OCI-LY3 (cell line): ENCODE measurements around the gene MAGI2.

Experiments used
- H2AFZ ChIP-seq: fragments of 200-600, 300-600 bp; shearing (Covaris generic); 2 replicates; pipeline ENCODE4 v1.6.0; 2014; ENCODE audit warnings: antibody characterized with exemption, low read depth, low read length
- H3K27ac ChIP-seq: fragments of 200-600, 300-600 bp; sonication (generic); 2 replicates; pipeline ENCODE4 v1.5.1; 2014; ENCODE audit warnings: mild to moderate bottlenecking, low read length, moderate library complexity, mixed read lengths
- H3K27me3 ChIP-seq: fragments of 200-600, 300-600 bp; sonication (generic); 2 replicates; pipeline ENCODE4 v1.6.1; 2014; ENCODE audit warnings: low read depth, low read length, mixed read lengths
- H3K36me3 ChIP-seq: fragments of 200-600, 300-600 bp; sonication (generic); replicated peaks from 2 replicates; pipeline ENCODE3; 2014; ENCODE audit warnings: low read depth, low read length, mixed read lengths
- H3K4me1 ChIP-seq: fragments of 300-600, 200-600 bp; sonication (generic); 2 replicates; pipeline ENCODE4 v1.6.1; 2014; ENCODE audit warnings: low read length, mixed read lengths
- H3K4me2 ChIP-seq: fragments of 200-600, 300-600 bp; sonication (generic); 2 replicates; pipeline ENCODE4 v1.6.1; 2014; ENCODE audit warnings: low read length, mixed read lengths
- H3K4me3 ChIP-seq: fragments of 300-600, 200-600 bp; sonication (generic); 2 replicates; pipeline ENCODE4 v1.5.1; 2014; ENCODE audit warnings: antibody characterized with exemption, mild to moderate bottlenecking, low read length, moderate library complexity
- H3K79me2 ChIP-seq: fragments of 300-600, 200-600 bp; shearing (Covaris generic); 2 replicates; pipeline ENCODE4 v1.6.1; 2014; ENCODE audit warnings: mild to moderate bottlenecking, low read length, mixed read lengths
- H3K9ac ChIP-seq: fragments of 300-600, 200-600 bp; shearing (Covaris generic); 2 replicates; pipeline ENCODE4 v1.6.0; 2014; ENCODE audit warnings: mild to moderate bottlenecking, low read length, moderate library complexity
- H3K9me3 ChIP-seq: fragments of 200-600, 300-600 bp; shearing (Covaris generic); 2 replicates; pipeline ENCODE4 v1.6.1; 2014; ENCODE audit warnings: low read length, mixed read lengths; ENCODE audit not compliant: insufficient read depth
- H4K20me1 ChIP-seq: fragments of 200-600, 300-600 bp; sonication (generic); 2 replicates; pipeline ENCODE4 v1.6.1; 2016; ENCODE audit warnings: low read length, mixed read lengths; ENCODE audit not compliant: insufficient read depth
- EZH2phosphoT487 ChIP-seq: fragments of 200-600 bp; shearing (Covaris generic); IDR thresholded peaks from 2 replicates; pipeline ENCODE4 v1.6.1; 2018; ENCODE audit warnings: antibody characterized with exemption, mixed run types, low read depth
- TF ChIP-seq, protein P1 (sequence below): fragments of 200-600, 300-600 bp; sonication (generic); IDR thresholded peaks from 2 replicates; pipeline ENCODE4 v1.5.1; 2014; ENCODE audit warnings: antibody characterized with exemption, low read length, low read depth

Gene MAGI2

DNA sequence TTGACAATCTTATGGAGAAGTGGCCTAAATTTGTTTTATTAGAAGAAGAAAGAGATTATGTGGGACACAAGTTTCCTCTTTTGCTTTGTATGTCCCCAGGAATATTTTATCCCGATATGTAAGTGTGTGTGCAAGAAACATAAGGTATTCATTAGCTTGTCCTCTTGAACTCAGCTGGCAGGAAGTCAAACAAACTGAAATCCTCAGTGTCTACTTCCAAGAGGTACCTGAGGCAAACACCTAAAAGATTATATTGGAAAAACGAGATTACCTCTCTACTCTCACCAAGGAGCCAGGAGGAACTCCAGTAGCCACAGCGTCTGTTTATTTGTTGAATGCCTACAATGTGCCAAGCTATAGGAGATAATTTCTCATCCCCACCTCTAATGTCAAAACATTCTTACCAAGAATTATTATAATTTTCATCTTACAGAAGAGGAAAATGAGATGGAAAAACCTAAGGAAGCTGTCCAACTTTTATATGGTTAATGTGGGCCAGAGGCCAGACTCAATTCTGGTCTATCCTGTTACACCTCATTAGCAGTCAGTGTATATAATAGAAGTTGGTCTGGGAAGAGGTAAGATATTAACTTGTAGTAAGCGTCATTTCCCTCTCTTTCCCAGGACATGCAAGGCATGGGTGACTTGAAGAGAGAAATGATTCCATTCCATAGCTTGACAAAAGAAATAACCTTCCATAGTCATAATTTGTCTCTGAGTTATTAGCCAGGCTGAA lies 692.7 kb downstream of the MAGI2 start:
- Histone ChIP-seq H3K79me2 (no peaks in the 10 kb centered on the region), H3K27ac (no peak overlapping the region), H3K9me3 (no peaks in the 10 kb centered on the region), H2AFZ (no peak overlapping the region), H3K4me1 (no peaks in the 10 kb centered on the region), H3K9ac (no peak overlapping the region), H3K4me3 (no peak overlapping the region), H4K20me1 (no peaks in the 10 kb centered on the region), H3K27me3 (peaks cover 9% of the 10 kb centered on the region; the same call in 1 of the 2 replicates), H3K4me2 (no peak overlapping the region), H3K36me3 (no peaks in the 10 kb centered on the region)
- no peak for TF ChIP-seq EZH2phosphoT487
- TF ChIP-seq, protein P1, sequence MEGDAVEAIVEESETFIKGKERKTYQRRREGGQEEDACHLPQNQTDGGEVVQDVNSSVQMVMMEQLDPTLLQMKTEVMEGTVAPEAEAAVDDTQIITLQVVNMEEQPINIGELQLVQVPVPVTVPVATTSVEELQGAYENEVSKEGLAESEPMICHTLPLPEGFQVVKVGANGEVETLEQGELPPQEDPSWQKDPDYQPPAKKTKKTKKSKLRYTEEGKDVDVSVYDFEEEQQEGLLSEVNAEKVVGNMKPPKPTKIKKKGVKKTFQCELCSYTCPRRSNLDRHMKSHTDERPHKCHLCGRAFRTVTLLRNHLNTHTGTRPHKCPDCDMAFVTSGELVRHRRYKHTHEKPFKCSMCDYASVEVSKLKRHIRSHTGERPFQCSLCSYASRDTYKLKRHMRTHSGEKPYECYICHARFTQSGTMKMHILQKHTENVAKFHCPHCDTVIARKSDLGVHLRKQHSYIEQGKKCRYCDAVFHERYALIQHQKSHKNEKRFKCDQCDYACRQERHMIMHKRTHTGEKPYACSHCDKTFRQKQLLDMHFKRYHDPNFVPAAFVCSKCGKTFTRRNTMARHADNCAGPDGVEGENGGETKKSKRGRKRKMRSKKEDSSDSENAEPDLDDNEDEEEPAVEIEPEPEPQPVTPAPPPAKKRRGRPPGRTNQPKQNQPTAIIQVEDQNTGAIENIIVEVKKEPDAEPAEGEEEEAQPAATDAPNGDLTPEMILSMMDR = no peak

DNA sequence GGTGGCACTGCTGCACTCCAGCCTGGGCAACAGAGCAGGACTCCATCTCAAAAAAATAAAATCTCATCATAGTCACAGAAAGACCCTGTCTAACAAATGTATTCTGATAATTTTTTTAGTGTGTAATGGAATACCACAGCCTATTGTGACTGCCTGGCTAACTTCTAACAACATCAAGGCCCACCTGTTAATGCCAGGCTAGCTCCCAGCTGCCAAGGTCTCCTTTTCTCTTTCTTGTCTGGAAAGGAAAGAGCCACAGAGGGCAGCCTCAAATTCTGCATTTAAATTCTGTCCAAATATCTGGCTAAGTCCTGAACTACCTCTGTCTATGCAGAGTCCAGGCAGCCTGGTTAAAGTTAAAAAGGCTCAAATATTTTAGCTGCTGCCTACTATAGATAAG lies 700.9 kb downstream of the MAGI2 start:
- Histone ChIP-seq H3K79me2 (no peaks in the 10 kb centered on the region), H3K36me3 (no peaks in the 10 kb centered on the region), H2AFZ (no peak overlapping the region), H3K9me3 (no peaks in the 10 kb centered on the region), H3K4me1 (no peaks in the 10 kb centered on the region), H4K20me1 (no peaks in the 10 kb centered on the region), H3K4me2 (no peak overlapping the region), H3K9ac (no peak overlapping the region), H3K4me3 (no peak overlapping the region), H3K27ac (no peak overlapping the region), H3K27me3 (no peaks in the 10 kb centered on the region)
- TF ChIP-seq, protein P1 = no peak
- TF ChIP-seq EZH2phosphoT487 = no peak

DNA sequence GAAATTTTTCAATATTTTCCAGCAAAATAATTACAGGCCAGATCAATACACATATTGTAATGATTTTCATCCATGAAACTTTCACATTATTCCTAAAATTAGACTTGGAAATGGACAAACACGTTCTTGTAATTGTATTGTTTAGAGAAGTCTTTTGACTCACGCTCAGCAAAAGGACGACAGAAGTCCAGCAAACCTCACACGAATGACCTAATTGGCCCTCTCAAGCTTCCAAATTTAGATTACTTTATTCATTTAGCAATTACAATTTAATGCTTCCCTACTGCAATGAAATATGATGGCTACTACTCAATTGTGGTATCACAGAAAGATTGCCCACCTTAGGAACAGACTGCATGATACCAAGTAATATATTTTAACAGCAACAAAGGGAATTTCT lies 702.2 kb downstream of the MAGI2 start:
- H3K27ac ChIP-seq = no peak overlapping the region
- H4K20me1 ChIP-seq = no peaks in the 10 kb centered on the region
- no peak overlapping the region for H3K4me2 ChIP-seq
- H3K79me2 ChIP-seq = no peaks in the 10 kb centered on the region
- no peaks in the 10 kb centered on the region for H3K36me3 ChIP-seq
- no peak overlapping the region for H3K4me3 ChIP-seq
- no peaks in the 10 kb centered on the region for H3K4me1 ChIP-seq
- no peaks in the 10 kb centered on the region for H3K27me3 ChIP-seq
- no peaks in the 10 kb centered on the region for H3K9me3 ChIP-seq
- no peak overlapping the region for H2AFZ ChIP-seq
- no peak overlapping the region for H3K9ac ChIP-seq
- TF ChIP-seq, protein P1 = no peak
- no peak for TF ChIP-seq EZH2phosphoT487

DNA sequence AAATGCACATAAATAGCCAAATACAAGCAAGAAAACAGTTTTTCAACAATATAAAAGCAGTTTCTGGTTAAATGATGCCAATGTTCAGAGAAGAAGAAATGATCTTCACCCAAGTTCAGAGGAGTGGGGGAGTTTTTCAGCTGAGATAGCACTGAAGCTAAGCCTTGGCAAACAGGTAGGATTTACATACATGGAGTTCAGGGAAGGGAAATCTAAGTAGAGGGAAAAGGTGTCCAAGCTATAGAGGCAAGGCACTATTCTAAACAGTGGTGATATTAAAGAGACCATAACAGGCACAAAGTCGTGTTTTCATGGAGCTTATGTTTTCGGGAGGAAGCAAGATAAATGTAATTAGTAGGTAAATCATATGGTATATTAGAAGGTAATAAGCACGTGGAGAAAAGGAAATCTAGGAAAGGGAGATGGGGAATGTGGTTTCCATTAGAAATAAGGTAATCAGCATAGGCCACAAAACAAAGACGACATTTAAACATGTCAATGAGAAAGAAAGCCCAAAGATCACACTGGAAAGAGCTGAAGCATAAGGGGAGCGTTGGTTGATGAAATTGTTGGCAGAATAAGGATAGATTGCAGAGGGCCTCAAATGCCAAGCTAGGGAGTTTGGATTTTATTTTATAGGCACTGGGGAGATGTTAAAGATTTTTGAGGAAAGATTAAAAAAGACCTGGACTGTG lies 704.3 kb downstream of the MAGI2 start:
- Histone ChIP-seq H3K9ac (no peak overlapping the region), H4K20me1 (no peaks in the 10 kb centered on the region), H3K9me3 (no peaks in the 10 kb centered on the region), H3K4me3 (no peak overlapping the region), H3K4me1 (no peaks in the 10 kb centered on the region), H3K36me3 (no peaks in the 10 kb centered on the region), H3K4me2 (no peak overlapping the region), H3K27me3 (no peaks in the 10 kb centered on the region), H3K79me2 (no peaks in the 10 kb centered on the region), H3K27ac (no peak overlapping the region), H2AFZ (no peak overlapping the region)
- TF ChIP-seq, protein P1 = no peak
- no peak for TF ChIP-seq EZH2phosphoT487
